ENCODE measurements around the gene DHFR.

DHFR gene

DNA sequence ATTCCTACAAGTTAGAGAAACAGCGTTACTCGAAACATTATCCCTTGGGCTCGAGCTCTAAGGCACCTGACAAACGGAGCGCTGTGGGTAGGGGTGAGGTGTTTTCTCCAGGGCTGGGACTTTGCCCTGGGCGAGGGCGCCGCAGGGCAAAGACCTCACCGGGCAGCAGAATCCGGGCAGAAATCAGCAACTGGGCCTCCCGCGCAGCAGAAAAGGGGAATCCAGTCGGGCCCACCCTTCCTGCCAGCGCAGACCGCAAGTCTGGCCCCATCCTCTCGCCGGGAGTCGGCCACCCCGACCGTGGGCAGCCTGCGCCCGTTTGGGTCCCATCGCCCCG, 761 bp downstream of the DHFR start:
- no peak for DNase-seq

DNA sequence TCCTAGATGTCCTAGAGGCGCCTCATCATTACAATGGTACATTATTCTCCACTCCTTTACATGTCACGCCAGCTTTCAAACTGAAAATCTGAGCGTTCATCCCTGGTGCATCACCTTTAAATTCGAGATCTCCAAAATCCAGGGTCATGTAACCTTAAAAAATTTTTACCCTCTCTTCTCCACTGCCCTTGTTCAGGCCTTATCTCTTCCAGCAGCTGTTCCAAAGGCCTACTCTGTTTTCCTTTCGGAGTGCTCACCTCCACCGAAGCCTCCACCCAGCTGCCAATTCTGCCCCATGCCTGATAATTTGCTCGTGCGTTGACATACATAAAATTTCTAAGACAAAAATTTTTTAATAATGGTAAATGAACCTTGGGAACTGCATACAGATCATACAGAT, 1.3 kb downstream of the DHFR start:
- no peak for DNase-seq

DNA sequence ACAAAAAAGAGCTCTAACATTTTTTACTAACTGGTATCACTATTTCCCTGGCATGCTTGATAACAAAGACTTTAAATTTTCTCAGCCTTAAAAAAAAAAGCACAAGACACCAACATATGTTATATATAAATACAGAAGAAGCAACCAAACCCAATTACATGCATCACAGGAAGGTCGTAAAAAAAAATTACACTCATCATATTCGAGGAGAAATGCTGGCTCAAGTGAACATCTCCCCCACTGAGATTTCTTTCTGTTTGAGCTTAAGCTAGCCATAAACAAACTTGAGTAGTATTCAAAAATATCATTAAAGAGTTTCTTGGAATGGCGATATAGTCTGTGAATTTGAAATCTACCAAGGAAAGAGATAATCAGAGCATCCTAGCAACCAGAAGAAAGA, 7.9 kb downstream of the DHFR start:
- DNase-seq = no peak

DNA sequence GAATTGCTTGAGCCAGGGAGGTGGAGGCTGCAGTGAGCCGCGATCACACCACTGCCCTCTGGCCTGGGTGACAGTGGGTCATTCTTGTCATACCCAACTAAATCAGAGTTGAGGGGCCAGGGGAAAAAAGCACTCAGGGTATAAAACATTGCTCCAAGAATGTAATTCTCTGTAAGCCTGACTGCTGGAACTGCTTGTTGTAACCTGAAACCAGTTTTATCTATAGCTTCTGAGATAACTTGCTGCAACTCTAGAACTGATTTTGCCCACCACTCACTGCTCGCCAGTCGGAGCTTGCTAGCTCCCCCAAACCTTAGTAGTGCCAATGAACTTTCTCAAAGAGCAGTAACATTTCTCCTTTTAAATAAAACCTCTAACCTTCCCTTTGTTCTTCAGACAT, 9.9 kb downstream of the DHFR start:
- no peak for DNase-seq

DNA sequence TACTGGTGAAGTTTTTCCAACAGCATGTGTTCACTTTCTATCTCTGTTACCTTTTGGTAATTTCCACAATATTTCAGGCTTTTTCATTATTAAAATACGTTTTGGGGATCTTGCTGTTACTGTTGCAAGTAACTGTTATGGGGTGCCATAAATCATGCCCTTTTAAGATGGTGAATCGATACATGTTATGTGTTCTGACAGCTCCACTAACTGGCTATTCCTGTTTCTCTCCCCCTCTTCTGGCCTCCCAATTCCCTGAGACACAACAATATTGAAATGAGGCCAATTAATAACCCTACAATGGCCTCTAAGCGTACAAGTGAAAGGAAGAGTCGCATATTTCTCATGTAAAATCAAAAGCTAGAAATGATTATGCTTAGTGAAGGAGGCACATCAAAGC, 13.4 kb downstream of the DHFR start:
- DNase-seq = no peak

DNA sequence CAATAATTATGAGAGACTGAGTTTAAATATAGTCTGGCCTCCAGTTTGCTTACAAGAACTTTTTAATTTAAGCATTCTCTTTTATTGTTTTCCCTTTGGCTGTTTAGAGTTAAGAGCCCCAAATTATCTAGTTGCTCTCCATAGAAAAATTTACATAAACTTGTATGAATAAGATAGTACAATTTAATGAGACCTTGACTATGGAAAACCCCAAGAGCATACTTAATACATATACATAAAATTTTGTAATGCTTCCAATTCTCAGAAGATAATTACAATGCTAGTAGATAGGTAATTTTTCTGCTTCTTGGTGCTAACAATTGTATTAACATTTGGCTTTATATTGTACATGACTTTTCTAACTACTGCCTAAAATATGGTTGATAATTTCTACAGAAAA, 20.6 kb downstream of the DHFR start:
- no peak for DNase-seq

DNA sequence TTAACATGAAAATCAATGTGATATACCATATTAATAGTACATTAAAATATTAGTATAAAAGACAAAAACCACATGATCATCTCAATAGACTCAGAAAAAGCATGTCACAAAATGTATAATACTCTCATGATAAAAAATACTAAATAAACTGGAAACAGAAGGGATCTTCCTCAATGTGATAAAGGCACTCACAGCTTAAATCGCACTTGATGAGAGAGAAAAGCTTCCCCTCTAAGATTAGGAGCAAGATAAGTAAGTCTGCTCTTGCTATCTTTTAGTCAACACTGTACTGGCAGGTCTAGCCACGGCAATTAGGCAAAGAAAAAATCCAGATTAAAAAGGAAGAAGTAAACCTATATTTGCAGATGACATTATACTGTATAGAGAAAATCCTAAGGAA, 22.1 kb downstream of the DHFR start:
- DNase-seq = no peak

DNA sequence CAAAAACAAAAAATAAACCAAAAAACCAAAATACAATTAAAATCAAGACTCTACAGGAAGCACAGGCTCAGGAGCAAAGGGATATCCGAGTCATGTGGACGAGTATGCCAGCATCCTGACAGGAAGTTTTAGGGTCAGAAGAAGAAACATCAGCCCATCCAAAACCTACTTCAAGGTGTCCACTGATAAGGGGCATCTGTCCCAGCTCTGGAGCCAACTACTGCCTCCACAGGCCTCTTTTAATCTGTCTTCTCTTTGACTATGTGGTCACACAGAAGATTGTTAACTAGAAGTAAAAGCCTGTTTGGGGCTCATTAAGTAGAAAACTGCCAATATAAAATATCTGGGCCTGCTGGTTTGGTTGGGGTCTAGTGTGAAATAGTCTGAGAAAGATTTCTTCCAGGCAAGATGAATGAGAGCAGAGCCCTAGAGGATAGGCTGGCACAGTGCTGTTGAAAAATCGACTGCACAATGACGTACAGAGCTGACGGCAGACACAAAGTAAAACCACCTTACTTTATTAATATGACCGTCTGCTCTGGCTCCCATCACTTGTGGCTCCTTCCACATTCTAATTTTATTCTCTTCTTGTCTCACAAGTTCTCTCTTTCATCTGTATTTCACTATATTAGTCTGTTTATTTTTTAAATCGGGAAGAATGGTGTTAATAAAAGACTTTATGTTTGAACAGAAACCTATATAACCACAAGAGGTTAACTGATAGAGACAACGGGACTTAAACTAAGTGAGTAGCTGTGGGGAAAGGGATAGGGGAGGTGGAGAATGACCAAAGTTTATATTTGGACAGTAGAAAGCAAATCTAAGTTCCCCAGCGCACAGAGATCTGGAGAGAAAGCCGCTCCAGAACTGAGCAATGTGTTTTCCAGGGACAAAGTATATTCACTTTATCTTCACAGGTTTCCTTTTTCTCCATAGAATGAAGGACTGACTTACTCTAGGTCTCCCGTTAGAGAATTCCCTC, 23.2 kb downstream of the DHFR start:
- DNase-seq = no peak

DNA sequence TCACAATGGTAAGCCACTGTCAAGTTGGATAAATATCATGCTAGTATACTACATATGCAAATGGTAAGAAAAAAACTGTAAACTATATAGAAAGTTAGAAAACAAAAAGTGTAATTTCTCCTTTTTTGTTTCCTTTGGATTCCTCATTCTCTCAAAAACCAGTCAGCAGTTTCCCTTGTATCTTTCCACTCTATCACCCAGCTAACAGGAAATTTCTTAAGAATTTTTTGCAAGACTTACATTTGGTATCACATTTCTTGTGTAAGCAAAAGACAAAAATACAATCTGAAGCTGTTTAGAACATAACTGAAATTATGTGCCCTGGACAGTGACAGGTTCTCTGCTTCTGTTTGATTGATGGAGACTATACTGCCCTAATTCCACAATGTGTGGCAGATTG, 25.5 kb downstream of the DHFR start:
- DNase-seq = no peak

DNA sequence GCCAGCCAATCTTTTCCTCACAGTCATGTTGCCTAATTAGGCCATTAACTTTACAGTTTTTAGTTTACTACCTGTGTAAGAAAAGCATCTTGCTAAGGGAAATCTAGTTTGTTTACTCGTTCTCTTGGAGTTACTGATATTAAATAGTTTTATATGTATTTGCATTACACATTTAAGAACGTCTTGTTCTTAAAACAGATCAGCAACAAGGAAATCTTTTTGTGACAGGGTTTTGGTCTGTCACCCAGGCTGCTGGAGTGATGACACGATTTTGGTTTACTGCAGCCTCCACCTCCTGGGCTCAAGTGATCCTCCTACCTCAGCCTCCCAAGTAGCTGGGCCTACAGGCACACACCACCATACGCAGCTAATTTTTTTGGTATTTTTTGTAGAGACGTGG, 29.6 kb downstream of the DHFR start:
- DNase-seq = no peak

DNA sequence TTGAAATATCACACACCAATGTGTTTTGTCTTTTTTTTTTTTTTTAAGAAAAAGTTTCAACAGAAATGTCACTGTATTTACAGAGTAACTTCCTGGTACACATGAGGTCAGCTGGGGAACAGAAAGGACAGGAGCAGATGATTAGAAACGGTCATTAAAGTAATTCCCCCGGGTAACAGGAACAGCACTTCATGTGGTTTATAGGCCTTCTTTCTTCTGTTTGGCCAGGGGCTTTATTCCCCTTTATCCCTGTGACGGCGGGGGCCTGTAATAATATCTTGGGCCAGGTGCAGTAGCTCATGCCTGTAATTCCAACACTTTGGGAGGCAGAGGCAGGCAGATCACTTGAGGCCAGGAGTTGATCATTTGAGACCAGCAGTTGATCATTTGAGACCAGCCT, 30.8 kb downstream of the DHFR start:
- no peak for DNase-seq

DNA sequence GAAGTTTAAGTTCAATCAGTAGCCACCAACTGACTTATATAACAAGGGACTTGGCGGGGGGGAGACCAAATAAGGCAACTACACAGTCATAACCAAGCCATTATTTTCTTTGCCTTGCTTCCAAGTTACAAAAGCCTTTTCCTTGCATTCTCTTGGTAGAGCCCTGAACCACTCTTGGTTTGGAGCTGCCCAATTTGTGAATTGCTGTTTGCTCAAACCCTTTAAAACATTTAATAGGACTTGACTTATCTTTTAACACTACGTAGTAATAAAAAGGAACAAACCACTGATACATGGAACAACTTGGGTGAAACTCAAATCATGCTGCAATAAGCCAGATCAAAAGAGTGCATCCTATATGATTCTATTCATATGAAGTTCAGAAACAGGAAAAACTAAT, 32.0 kb downstream of the DHFR start:
- DNase-seq = no peak

DNA sequence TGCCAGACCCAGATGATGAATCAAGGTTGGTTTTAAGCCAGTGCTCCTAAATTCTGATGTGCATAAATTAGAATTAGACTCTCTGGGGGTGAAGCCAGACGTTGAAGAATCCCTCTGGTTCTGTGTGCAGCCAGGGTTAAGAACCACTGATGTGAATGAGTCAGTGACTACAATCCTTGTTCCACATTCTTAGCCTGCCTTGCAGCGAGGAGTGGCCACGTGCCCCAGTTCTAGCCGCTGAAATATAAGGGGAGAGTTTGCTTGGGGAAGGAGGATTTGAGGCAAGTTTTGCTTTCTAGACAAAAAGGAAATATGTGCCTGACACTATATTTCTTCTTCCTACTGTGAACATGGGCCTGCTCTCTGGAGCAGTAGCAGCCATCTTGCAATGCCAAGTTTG, 34.6 kb downstream of the DHFR start:
- no peak for DNase-seq

DNA sequence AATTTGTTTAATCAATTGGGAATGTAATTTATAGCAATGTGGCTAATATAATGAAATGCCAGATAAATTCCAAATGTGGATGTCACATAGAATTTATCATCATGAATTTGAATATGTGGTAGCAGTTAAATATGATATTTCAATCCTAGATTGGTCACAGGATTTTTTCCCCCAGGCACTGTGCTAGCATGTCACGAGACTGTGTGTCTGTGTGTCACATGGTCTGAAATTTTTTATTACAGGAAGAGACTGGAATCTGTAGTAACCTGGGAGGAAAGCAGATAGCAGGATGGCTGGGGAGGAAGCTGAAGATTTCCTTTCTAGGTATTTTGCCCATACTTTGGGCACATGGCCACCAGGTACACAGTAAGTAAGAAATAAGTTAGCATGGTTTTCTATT, 35.7 kb downstream of the DHFR start:
- no peak for DNase-seq

DNA sequence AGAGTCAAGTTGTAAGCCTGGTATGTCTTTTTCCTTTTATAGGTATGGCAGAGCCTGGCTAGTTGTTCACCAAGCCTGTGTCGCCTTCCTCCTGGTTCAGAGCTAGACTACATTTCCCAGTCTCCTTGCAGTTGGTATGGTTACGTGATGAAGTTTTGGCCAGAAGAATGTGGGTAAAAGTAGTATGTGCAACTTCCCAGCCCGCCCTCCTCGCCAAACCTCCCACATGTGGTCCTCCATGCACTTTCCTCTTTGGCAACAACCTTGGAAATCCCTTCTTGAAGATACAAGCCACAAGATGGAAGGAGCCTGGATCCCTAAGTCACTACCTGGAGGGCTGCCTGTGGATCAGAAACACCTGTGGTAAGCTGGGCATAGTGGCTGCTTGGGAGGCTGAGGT, 36.3 kb downstream of the DHFR start:
- no peak for DNase-seq

DNA sequence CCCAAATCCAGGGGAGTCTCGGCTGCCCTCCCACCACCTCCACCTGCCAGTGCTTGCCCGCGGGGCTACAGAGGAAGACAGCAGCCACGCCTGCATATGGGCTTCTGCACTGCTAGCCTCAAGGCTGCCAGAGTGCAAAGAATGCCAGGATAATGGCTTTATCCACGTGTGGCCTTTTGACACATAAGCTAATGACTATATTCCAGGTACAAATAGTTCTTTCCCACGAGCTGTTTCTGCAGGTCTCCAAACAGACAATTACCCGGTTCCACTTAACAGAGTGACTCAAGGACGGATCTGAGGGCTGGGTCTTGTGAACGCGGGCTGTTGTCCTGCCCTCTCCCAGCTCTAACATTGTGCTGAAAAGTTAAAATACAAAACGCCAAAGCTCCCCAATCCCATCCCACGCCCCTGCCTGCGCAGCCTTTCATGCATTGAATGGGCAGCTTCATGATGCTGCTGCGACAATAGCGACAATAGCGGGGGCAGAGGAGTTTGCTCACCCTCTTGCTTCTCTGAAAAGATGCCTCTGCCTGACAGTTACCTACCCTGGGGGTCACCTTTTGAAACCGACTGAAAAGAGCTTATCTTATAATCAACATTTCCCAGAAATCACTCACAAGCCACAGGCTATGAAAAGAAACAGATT, 39.4 kb downstream of the DHFR start:
- DNase-seq = no peak

DNA sequence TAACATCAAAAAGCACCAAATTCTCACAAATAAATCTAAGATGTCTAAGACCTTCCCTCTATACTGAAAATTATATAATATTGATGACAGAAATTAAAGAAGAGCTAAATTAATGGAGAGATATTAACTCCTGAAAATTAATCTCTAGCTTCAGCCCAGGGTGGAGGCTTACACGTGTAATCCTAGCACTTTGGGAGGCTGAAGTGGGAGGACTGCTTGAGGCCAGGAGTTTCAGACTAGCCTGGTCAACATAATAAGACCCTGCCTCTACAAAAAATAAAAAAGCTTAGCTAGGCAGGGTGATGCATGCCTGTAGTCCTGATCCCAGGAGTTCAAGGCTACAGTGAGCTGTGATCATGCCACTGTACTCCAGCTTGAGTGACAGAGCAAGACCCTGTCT, 45.1 kb downstream of the DHFR start:
- no peak for DNase-seq

DNA sequence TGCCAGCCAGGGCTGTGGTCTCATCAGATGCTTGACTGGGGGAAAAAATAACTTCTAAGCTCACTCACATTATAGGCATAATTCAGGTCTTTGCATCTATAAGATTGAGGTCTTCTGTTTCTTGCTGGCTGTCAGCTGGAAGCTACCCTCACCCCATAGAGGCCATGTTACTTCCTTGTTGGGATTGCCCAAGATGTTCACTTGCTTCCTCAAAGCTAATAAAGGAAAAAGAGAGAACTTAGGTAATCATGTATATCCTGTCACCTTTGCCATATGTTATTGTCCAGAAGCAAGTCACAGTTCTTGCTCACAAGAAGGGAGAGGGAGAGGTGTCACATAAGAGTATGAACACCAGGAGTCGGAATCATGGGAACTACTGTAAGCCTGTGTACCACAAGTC, 46.1 kb downstream of the DHFR start:
- no peak for DNase-seq

DNA sequence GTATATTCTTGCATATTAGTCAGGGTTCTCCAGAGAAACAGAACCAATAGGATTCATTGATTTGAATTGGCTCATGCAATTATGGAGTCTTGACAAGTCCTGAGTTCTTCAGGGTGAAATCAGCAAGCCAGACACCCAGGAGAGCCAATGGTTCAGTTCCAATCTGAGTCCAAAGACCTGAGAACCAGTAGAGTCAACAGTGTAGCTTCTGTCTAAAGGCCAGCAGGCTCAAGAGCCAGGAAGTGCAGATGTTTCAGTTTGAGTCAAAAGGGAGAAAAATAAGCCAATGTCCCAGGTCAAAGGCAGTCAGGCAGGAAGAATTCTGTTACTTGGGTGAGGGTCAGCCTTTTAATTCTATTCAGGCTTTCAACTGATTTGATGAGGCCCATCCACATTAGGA, 47.0 kb downstream of the DHFR start:
- no peak for DNase-seq

DNA sequence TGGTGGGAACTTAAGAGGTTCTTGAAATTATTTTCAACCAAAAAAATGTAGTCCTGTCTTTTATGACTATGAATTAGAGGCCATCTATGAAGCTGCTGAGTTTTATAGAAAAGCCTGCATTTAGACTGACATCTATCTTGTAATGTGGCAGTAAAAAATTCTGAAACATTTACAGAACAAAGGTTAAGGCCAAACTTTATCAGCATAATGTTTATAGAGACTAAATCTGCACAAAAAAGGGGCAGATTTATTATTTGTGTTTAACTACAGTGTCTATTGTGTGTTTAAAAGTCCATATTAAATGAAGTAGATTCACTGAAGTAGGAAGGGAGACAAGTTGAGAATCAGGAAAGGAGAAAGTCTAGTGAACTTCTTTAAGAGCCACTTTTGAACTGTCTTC, 47.4 kb downstream of the DHFR start:
- DNase-seq = no peak

DNA sequence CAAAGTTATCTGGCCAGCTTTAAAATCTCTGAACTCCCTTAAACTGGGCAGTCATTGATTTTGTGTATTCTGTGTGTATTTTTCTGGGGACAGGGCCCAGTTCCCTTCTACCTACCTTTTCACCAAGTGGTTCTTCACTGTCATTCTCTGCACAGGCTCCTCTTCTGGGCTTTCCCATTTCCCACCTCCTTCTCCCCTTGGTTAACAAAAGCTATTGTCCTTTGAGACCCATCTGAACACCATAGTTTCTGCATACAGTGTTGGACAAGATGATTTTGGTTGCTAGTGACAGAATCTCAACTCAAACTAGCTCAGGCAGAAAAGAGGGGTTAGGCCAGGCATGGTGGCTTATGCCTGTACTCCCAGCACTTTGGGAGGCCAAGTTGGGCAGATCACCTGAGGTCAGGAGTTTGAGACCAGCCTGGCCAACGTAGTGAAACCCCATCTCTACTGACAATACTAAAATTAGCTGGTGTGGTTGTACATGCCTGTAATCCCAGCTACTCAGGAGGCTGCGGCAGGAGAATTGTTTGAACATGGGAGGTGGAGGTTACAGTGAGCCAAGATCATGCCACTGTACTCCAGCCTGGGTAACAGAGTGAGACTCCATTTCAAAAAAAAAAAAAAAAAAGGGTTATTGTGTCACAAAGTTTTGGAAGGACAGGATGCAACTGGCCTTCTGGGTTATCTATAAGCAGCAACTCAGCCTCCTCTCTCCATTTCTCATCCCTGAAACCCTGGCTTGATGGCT, 53.7 kb downstream of the DHFR start:
- no peak for DNase-seq

DNA sequence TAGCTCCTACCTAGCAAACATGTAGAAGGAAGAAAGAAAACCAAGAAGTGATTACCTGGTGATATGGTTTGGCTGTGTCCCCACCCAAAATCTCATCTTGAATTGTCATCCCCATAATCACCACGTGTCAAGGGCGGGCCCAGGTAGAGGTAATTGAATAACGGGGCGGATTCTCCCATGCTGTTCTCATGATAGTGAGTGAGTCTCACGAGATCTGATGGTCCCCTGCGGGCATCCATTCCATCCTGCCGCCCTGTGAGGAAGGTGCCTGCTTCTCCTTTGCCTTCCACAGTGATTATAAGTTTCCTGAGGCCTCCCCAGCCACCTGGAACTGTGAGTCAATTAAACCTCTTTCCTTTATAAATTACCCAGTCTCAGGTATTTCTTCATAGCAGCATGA, 57.3 kb downstream of the DHFR start:
- no peak for DNase-seq

DNA sequence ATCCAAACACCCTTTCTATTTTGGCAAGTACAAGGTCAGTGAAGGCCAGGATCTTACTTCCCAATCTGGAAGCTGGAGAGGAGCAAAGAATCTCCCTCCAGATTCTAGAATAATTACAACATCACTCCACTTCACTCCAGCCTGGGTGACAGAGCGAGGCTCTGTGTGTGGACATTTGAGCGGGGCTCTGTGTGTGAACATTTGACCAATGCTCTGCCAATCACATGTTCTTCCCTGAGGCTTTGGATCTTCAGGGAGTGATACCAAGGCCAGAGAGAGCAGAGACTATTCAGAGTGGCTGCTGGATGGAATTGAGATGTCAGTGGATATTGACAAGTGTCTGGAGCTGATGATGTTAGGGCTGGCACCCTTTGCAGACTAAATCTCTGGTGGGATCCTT, 60.0 kb downstream of the DHFR start:
- DNase-seq = no peak

DNA sequence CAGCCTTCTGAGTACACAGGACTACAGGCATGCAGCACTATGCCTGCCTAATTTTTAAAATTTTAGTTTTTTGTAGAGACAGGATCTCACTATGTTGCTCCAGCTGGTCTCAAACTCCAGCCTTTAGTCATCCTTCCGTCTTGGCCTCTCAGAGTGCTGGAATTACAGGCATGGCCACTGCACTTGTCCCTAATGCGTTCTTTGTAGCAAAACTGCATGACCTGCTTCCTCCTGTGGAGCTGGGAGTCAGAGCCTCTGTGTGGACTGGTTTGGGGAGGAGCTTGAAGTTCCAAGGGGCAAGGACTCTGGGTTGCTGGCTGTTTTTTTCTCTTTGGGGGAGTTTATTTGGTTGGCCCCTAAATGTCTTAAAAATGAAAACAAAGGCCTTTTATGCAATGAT, 62.0 kb downstream of the DHFR start:
- DNase-seq = no peak

All from activated T-cell treated with anti-CD3 and anti-CD28 coated beads, Interleukin-2, amount 50 U/mL, for 48 hours (primary cell).